H1 (cell line): Measurements from ENCODE around the gene AXIN2. TPM values are rescaled to one million over a fixed set of nuclear protein-coding genes. Genes with fewer than 3 reads are reported as not detected.

Source experiments
- CTCF ChIA-PET: fragments of 300-600 bp; sonication (Branson Sonifier 250); formaldehyde crosslinking; loops from one replicate; lab custom pipeline; 2021; ENCODE audit not compliant: partially characterized antibody; lab: Charles Lee
- POLR2A ChIA-PET: fragments of 300-600 bp; sonication (Branson Sonifier 250); formaldehyde crosslinking; loops from one replicate; lab custom pipeline; 2021; ENCODE audit warnings: inconsistent platforms; ENCODE audit not compliant: partially characterized antibody; lab: Charles Lee
- DNase-seq, 2 experiments: peaks; one replicate each; pipeline versions ENCODE4 v3.0.0 to v3.0.0-alpha.2; 2010 to 2022; ENCODE audit warnings: low spot score in 2 of 2, low read depth in 1 of 2, mixed read lengths in 1 of 2
- FAIRE-seq: peaks from 2 replicates; lab custom pipeline; 2011; peaks lifted over from hg19 to GRCh38; lab: Jason Lieb, UNC
- H2AFZ ChIP-seq: 2 replicates; pipeline ENCODE4 v1.8.1; 2012; ENCODE audit warnings: low read length, inconsistent platforms
- H2AK5ac ChIP-seq: 2 replicates; pipeline ENCODE4 v1.6.1; 2013; ENCODE audit warnings: low read depth, low read length
- H2BK120ac ChIP-seq: replicated peaks from 2 replicates; pipeline ENCODE3; 2013; ENCODE audit warnings: low read depth, low read length, inconsistent platforms
- H2BK12ac ChIP-seq: 2 replicates; pipeline ENCODE4 v1.6.1; 2013; ENCODE audit warnings: low read depth, low read length
- H2BK15ac ChIP-seq: 2 replicates; pipeline ENCODE4 v1.6.1; 2013; ENCODE audit warnings: low read length
- H2BK20ac ChIP-seq: 2 replicates; pipeline ENCODE4 v1.6.1; 2013; ENCODE audit warnings: low read length
- H2BK5ac ChIP-seq: 2 replicates; pipeline ENCODE4 v1.6.1; 2013; ENCODE audit warnings: low read depth, low read length
- H3K14ac ChIP-seq: 2 replicates; pipeline ENCODE4 v1.6.1; 2013; ENCODE audit warnings: inconsistent platforms; ENCODE audit not compliant: insufficient read length
- H3K18ac ChIP-seq: 2 replicates; pipeline ENCODE4 v1.6.1; 2013; ENCODE audit warnings: low read length; ENCODE audit errors: extremely low read depth
- H3K23ac ChIP-seq: 2 replicates; pipeline ENCODE4 v1.6.1; 2013; ENCODE audit warnings: inconsistent platforms; ENCODE audit not compliant: insufficient read length
- H3K23me2 ChIP-seq: 2 replicates; pipeline ENCODE4 v1.6.1; 2013; ENCODE audit warnings: low read depth, low read length
- H3K27ac ChIP-seq: 2 replicates; pipeline ENCODE4 v1.6.1; 2011; ENCODE audit warnings: low read depth, low read length, inconsistent platforms
- H3K27me3 ChIP-seq, 4 experiments: replicated peaks in 1 of 4; 1 replicate in 1 of 4; 2 replicates in 3 of 4; pipeline versions ENCODE4 v1.6.1 to v1.8.1; 2011 to 2013; ENCODE audit warnings: low read length in 3 of 4, mild to moderate bottlenecking in 3 of 4, inconsistent platforms in 2 of 4, mixed read lengths in 2 of 4, moderate library complexity in 1 of 4; ENCODE audit not compliant: control insufficient read depth in 3 of 4, insufficient read depth in 3 of 4; ENCODE audit errors: extremely low read depth in 1 of 4
- H3K36me3 ChIP-seq, 4 experiments: 2 replicates each; pipeline versions ENCODE4 v1.6.1 to v1.8.1; 2011 to 2013; ENCODE audit warnings: mild to moderate bottlenecking in 4 of 4, low read length in 3 of 4, moderate library complexity in 2 of 4, control low read depth in 1 of 4, inconsistent platforms in 1 of 4; ENCODE audit not compliant: insufficient read depth in 4 of 4, control insufficient read depth in 2 of 4
- H3K4ac ChIP-seq: replicated peaks from 2 replicates; pipeline ENCODE3; 2013; ENCODE audit warnings: low read length, low read depth, mixed read lengths, inconsistent platforms; ENCODE audit not compliant: insufficient read length
- H3K4me1 ChIP-seq, 4 experiments: replicated peaks in 1 of 4; 1 replicate in 1 of 4; 2 replicates in 3 of 4; pipeline versions ENCODE4 v1.6.1 to v1.8.1; 2011 to 2013; ENCODE audit warnings: low read length in 3 of 4, inconsistent platforms in 2 of 4, mixed read lengths in 1 of 4; ENCODE audit not compliant: insufficient read depth in 4 of 4, control insufficient read depth in 3 of 4
- H3K4me2 ChIP-seq, 2 experiments: 2 replicates each; pipeline versions ENCODE4 v1.6.1 to v1.8.1; 2011 to 2013; ENCODE audit warnings: low read depth in 2 of 2, low read length in 2 of 2, control low read depth in 1 of 2, inconsistent platforms in 1 of 2, mild to moderate bottlenecking in 1 of 2; ENCODE audit not compliant: insufficient read depth in 1 of 2
- H3K4me3 ChIP-seq, 4 experiments: fragments of 200-600, 300-600 bp in 1 of 4; sonication (generic), shearing (Covaris generic), sonication (Bioruptor Twin) in 1 of 4; 2 replicates each; pipeline versions ENCODE4 v1.5.1 to v1.8.1; 2011 to 2016; ENCODE audit warnings: low read length in 4 of 4, low read depth in 3 of 4, control low read depth in 2 of 4, inconsistent platforms in 2 of 4, mild to moderate bottlenecking in 2 of 4, mixed read lengths in 1 of 4, moderate library complexity in 1 of 4; ENCODE audit not compliant: insufficient read depth in 2 of 4; ENCODE audit errors: extremely low read depth in 1 of 4
- H3K56ac ChIP-seq: replicated peaks from 2 replicates; pipeline ENCODE3; 2013; ENCODE audit warnings: low read depth, mild to moderate bottlenecking, mixed read lengths, low read length, inconsistent platforms; ENCODE audit not compliant: insufficient read length
- H3K79me1 ChIP-seq: 2 replicates; pipeline ENCODE4 v1.6.1; 2013; ENCODE audit warnings: low read depth, low read length, control low read depth
- H3K79me2 ChIP-seq, 2 experiments: 2 replicates each; pipeline versions ENCODE4 v1.6.1 to v1.8.1; 2012 to 2013; ENCODE audit warnings: low read length in 2 of 2, mild to moderate bottlenecking in 2 of 2, inconsistent platforms in 1 of 2; ENCODE audit not compliant: insufficient read depth in 2 of 2, control insufficient read depth in 1 of 2
- H3K9ac ChIP-seq, 4 experiments: replicated peaks in 1 of 4; 1 replicate in 1 of 4; 2 replicates in 3 of 4; pipeline versions ENCODE4 v1.6.1 to v1.8.1; 2011 to 2013; ENCODE audit warnings: low read depth in 3 of 4, low read length in 3 of 4, control low read depth in 2 of 4, mild to moderate bottlenecking in 2 of 4, moderate library complexity in 2 of 4, inconsistent platforms in 1 of 4; ENCODE audit errors: extremely low read depth in 1 of 4
- H3K9me3 ChIP-seq, 2 experiments: 2 replicates each; pipeline versions ENCODE4 v1.6.1 to v1.8.1; 2012 to 2013; ENCODE audit warnings: mild to moderate bottlenecking in 2 of 2, moderate library complexity in 2 of 2, control low read depth in 1 of 2, inconsistent platforms in 1 of 2, low read depth in 1 of 2, low read length in 1 of 2, mixed read lengths in 1 of 2; ENCODE audit not compliant: insufficient read depth in 2 of 2
- H4K20me1 ChIP-seq, 2 experiments: replicated peaks in 1 of 2; 2 replicates each; pipeline versions ENCODE3 to v1.8.1; 2011 to 2013; ENCODE audit warnings: inconsistent platforms in 2 of 2, low read length in 2 of 2, mild to moderate bottlenecking in 1 of 2; ENCODE audit not compliant: insufficient read depth in 2 of 2, control insufficient read depth in 1 of 2
- H4K5ac ChIP-seq: 2 replicates; pipeline ENCODE4 v1.6.1; 2013; ENCODE audit warnings: low read length, low read depth, mixed read lengths, inconsistent platforms; ENCODE audit not compliant: insufficient read length
- H4K8ac ChIP-seq: 2 replicates; pipeline ENCODE4 v1.8.0; 2013; ENCODE audit warnings: mild to moderate bottlenecking, moderate library complexity, low read length, inconsistent platforms; ENCODE audit not compliant: insufficient read depth; ENCODE audit errors: extremely low read depth
- H4K91ac ChIP-seq: replicated peaks from 2 replicates; pipeline ENCODE3; 2013; ENCODE audit warnings: low read length, mixed read lengths, inconsistent platforms; ENCODE audit not compliant: insufficient read length
- BCL11A ChIP-seq, 2 experiments: IDR thresholded peaks; one replicate each; pipeline ENCODE4 v1.6.1; 2011; ENCODE audit warnings: low read depth in 2 of 2, low read length in 2 of 2, mild to moderate bottlenecking in 2 of 2
- CBX5 ChIP-seq: fragments of 300-800, 300-1000 bp; sonication (generic); IDR thresholded peaks from 2 replicates; pipeline ENCODE4 v1.7.1; 2016; ENCODE audit warnings: antibody characterized with exemption, low read length, low read depth
- CBX8 ChIP-seq: fragments of 300-800, 300-1000 bp; sonication (generic); IDR thresholded peaks from 2 replicates; pipeline ENCODE4 v1.7.1; 2016; ENCODE audit warnings: low read depth, low read length, borderline replicate concordance
- CHD1 ChIP-seq: IDR thresholded peaks from 2 replicates; pipeline ENCODE4 v1.6.1; 2012; ENCODE audit warnings: low read depth, low read length, improper control_type of control experiment
- EZH2 ChIP-seq: fragments of 200-600 bp; sonication (generic); IDR thresholded peaks from 2 replicates; pipeline ENCODE4 v1.7.1; 2012; ENCODE audit warnings: low read depth, mild to moderate bottlenecking, moderate library complexity, low read length, inconsistent platforms; ENCODE audit not compliant: severe bottlenecking
- FOSL1 ChIP-seq: IDR thresholded peaks from 2 replicates; pipeline ENCODE4 v1.6.1; 2011; ENCODE audit warnings: mild to moderate bottlenecking, low read depth, low read length, moderate library complexity; ENCODE audit not compliant: insufficient read depth
- GABPA ChIP-seq: IDR thresholded peaks from 2 replicates; pipeline ENCODE4 v1.6.1; 2011; ENCODE audit warnings: mild to moderate bottlenecking, low read length, moderate library complexity, borderline replicate concordance; ENCODE audit not compliant: insufficient read depth
- KDM1A ChIP-seq: fragments of 200-600, 300-600 bp; sonication (generic); IDR thresholded peaks from 2 replicates; pipeline ENCODE4 v1.7.1; 2016; ENCODE audit warnings: mild to moderate bottlenecking, low read length, borderline replicate concordance
- RXRA ChIP-seq: IDR thresholded peaks from 2 replicates; pipeline ENCODE4 v1.6.1; 2011; ENCODE audit warnings: low read depth, mild to moderate bottlenecking, low read length, moderate library complexity; ENCODE audit not compliant: insufficient read depth
- SIRT6 ChIP-seq: IDR thresholded peaks from one replicate; pipeline ENCODE4 v1.7.1; 2012; ENCODE audit warnings: low read length, inconsistent platforms
- WGBS, 2 experiments: shearing (Covaris generic) in 1 of 2; methylation state at CpG; one replicate each; pipeline versions ENCODE4 v1.1.6 to v1.1.7; 2013 to 2015; ENCODE audit warnings: low lambda C conversion rate in 2 of 2, mixed read lengths in 2 of 2, inconsistent platforms in 1 of 2, low coverage in 1 of 2, missing lambda C conversion rate in 1 of 2; ENCODE audit not compliant: insufficient replicate concordance in 2 of 2, insufficient coverage in 1 of 2, insufficient read length in 1 of 2; ENCODE audit errors: extremely low coverage in 1 of 2, missing lambda C conversion rate in 1 of 2; 5-methylcytosine and 5-hydroxymethylcytosine counted together
- polyA plus RNA-seq, 7 experiments: library from polyadenylated mRNA; depleted of rRNA in 3 of 7; stranded (reverse) in 5 of 7; unstranded in 2 of 7; fragments of >200 nt in 5 of 7; fragments of 200-250 nt in 2 of 7; gene quantifications; 1 replicate in 5 of 7; 2 replicates in 1 of 7; 4 replicates in 1 of 7; pipeline versions ENCODE4 v1.2.1 to v1.2.3, GENCODE V29; 2011 to 2013; ENCODE audit warnings: missing spikeins in 2 of 7, mixed read lengths in 2 of 7
- total RNA-seq: library from RNA; stranded (reverse); fragmentation: NEBNext Ultra II Directional; extraction: Animal tissue kit (Norgen Biotek cat#: 25700); gene quantifications from 2 replicates; pipeline ENCODE4 v1.2.1, GENCODE V29; 2021
- TF ChIP-seq, protein P1 (sequence below): IDR thresholded peaks from 2 replicates; pipeline ENCODE4 v1.6.1; 2012; ENCODE audit warnings: low read length, inconsistent platforms
- TF ChIP-seq, protein P2 (sequence below): IDR thresholded peaks from 2 replicates; pipeline ENCODE4 v1.6.1; 2012; ENCODE audit warnings: inconsistent platforms

Gene AXIN2
- total and polyA plus RNA-seq, 2 of the 8 experiments (the other 6 are each of a cell fraction or from before 2014, with no cell fraction given): 17.7 to 33.4 TPM

- H2BK120ac ChIP-seq: no peak overlapping the region
- H3K27me3 ChIP-seq: peaks cover 0 to 4% (median 0%) of the 10 kb centered on the region in 4 experiments; a peak in 2 of 7 replicates
- H3K4me3 ChIP-seq: no peak overlapping the region
- no peak overlapping the region for H3K23ac ChIP-seq
- no peaks in the 10 kb centered on the region for H3K79me2 ChIP-seq
- H3K79me1 ChIP-seq: no peaks in the 10 kb centered on the region
- ChIA-PET POLR2A (no interaction called here), CTCF (interaction anchor here (0.7 to 2.6 kb wide), 2 partner anchors 31 to 230 kb away, joined by 4 to 7 read pairs; no protein-coding TSS in a partner anchor)
- H4K91ac ChIP-seq: no peak overlapping the region
- no peak overlapping the region for H2AFZ ChIP-seq
- H4K20me1 ChIP-seq: no peaks in the 10 kb centered on the region
- 89% methylated on average over 12 of the region's 12 CpGs; no CpG with 5 or more reads in 1 of the 2 experiments for WGBS, 2 experiments
- H3K9ac ChIP-seq: no peak overlapping the region
- DNase-seq (no peak), FAIRE-seq (no peak)
- no peak overlapping the region for H3K14ac ChIP-seq
- H3K56ac ChIP-seq: no peak overlapping the region
- no peak overlapping the region for H4K5ac ChIP-seq
- H3K4ac ChIP-seq: peak overlapping the region; percentile 7
- H2BK15ac ChIP-seq: no peak overlapping the region
- no peak overlapping the region for H3K27ac ChIP-seq
- H3K9me3 ChIP-seq: no peaks in the 10 kb centered on the region
- H3K23me2 ChIP-seq: no peaks in the 10 kb centered on the region
- no peak overlapping the region for H2BK5ac ChIP-seq
- no peak overlapping the region for H3K18ac ChIP-seq
- H4K8ac ChIP-seq: no peak overlapping the region
- H2BK20ac ChIP-seq: no peak overlapping the region
- no peak overlapping the region for H3K4me2 ChIP-seq
- no peak overlapping the region for H2AK5ac ChIP-seq
- H2BK12ac ChIP-seq: 0 out of 2 replicates have a peak overlapping the region, but pooled peaks have one; percentile 17
- H3K4me1 ChIP-seq: peaks cover 2 to 10% (median 5%) of the 10 kb centered on the region in 4 experiments; a peak in 5 of 7 replicates
- no peaks in the 10 kb centered on the region for H3K36me3 ChIP-seq
- TF ChIP-seq GABPA (no peak), CBX8 (no peak), BCL11A (IDR thresholded peaks at IDR 0.05; ENCODE audit: low read depth in 2 of 2, low read length in 2 of 2) (no peak), FOSL1 (no peak), EZH2 (no peak), SIRT6 (no peak), CBX5 (no peak), RXRA (no peak), KDM1A (no peak), CHD1 (no peak)
- TF ChIP-seq, protein P1, sequence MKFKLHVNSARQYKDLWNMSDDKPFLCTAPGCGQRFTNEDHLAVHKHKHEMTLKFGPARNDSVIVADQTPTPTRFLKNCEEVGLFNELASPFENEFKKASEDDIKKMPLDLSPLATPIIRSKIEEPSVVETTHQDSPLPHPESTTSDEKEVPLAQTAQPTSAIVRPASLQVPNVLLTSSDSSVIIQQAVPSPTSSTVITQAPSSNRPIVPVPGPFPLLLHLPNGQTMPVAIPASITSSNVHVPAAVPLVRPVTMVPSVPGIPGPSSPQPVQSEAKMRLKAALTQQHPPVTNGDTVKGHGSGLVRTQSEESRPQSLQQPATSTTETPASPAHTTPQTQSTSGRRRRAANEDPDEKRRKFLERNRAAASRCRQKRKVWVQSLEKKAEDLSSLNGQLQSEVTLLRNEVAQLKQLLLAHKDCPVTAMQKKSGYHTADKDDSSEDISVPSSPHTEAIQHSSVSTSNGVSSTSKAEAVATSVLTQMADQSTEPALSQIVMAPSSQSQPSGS: no peak
- TF ChIP-seq, protein P2, sequence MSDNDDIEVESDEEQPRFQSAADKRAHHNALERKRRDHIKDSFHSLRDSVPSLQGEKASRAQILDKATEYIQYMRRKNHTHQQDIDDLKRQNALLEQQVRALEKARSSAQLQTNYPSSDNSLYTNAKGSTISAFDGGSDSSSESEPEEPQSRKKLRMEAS: no peak
Observed at GRCh38 chr17:65567566-65567965, 6.1 kb upstream of the AXIN2 start.
